Thoracic aorta (tissue), 2 donors: ENCODE measurements around the gene PCDHGC5. TPM values are rescaled to one million over a fixed set of nuclear protein-coding genes. Genes with fewer than 3 reads are reported as not detected.

ENCODE experiments used
- ATAC-seq: fragments of 150-250 bp; one replicate; pipeline ENCODE4 v1.8.0; 2017; ENCODE audit warnings: low read depth; ENCODE audit not compliant: insufficient number of reproducible peaks, low FRiP score
- DNase-seq: peaks from one replicate; pipeline ENCODE4 v3.0.0-alpha.2; 2020; ENCODE audit warnings: low spot score
- H3K27ac ChIP-seq, 2 donors: fragments of 200-600 bp; sonication (generic); 1 replicate in 1 of 2; 2 replicates in 1 of 2; pipeline ENCODE4 v1.5.1; 2016; ENCODE audit warnings: mild to moderate bottlenecking in 2 of 2, moderate library complexity in 2 of 2
- H3K27me3 ChIP-seq: fragments of 200-600 bp; sonication (generic); replicated peaks from 2 replicates; pipeline ENCODE4 v1.6.0; 2016; ENCODE audit warnings: mild to moderate bottlenecking; ENCODE audit not compliant: insufficient read depth
- H3K36me3 ChIP-seq: fragments of 200-600 bp; sonication (generic); one replicate; pipeline ENCODE4 v1.5.1; 2016
- H3K4me1 ChIP-seq, 2 donors: fragments of 200-600 bp; sonication (generic); 1 replicate in 1 of 2; 2 replicates in 1 of 2; pipeline versions ENCODE4 v1.5.1 to v1.6.0; 2016; ENCODE audit warnings: low read depth in 2 of 2, mild to moderate bottlenecking in 1 of 2; ENCODE audit not compliant: control insufficient read depth in 1 of 2
- H3K4me3 ChIP-seq: fragments of 200-600 bp; sonication (generic); 2 replicates; pipeline ENCODE4 v1.5.1; 2016; ENCODE audit warnings: mild to moderate bottlenecking
- H3K9me3 ChIP-seq: fragments of 200-600 bp; sonication (generic); 2 replicates; pipeline ENCODE4 v1.5.1; 2016
- CTCF ChIP-seq: fragments of 200-600 bp; sonication (generic); IDR thresholded peaks from one replicate; pipeline ENCODE4 v1.5.1; 2019; ENCODE audit warnings: antibody characterized with exemption
- total RNA-seq, 2 donors: library from RNA; depleted of rRNA; stranded (reverse); fragments of >200 nt; gene quantifications; one replicate each; pipeline versions ENCODE4 v1.1.0 to v1.2.3, GENCODE V29; 2016

The PCDHGC5 gene
- total RNA-seq, 2 donors from 2014 or later = 5.7 to 6.9 TPM

- H3K4me1 ChIP-seq = peaks cover 26 to 45% of the 10 kb centered on the region in 2 donors
- DNase-seq (no peak), ATAC-seq (no peak)
- no peaks in the 10 kb centered on the region for H3K27me3 ChIP-seq
- H3K9me3 ChIP-seq = no peaks in the 10 kb centered on the region
- no peak overlapping the region for H3K4me3 ChIP-seq
- peaks cover 10% of the 10 kb centered on the region for H3K36me3 ChIP-seq
- peak overlapping the region; percentile 97 to 98 for H3K27ac ChIP-seq
- no peak for TF ChIP-seq CTCF
These were observed 17.7 kb downstream of the PCDHGC5 start for GRCh38 chr5:141506381-141507155.

- peak overlapping the region; percentile 97 to 98 for H3K27ac ChIP-seq
- peaks cover 26 to 52% of the 10 kb centered on the region in 2 donors for H3K4me1 ChIP-seq
- no peak for TF ChIP-seq CTCF
- H3K9me3 ChIP-seq = no peaks in the 10 kb centered on the region
- H3K4me3 ChIP-seq = no peak overlapping the region
- no peak for ATAC-seq
- no peak for DNase-seq
- H3K36me3 ChIP-seq = peaks cover 10% of the 10 kb centered on the region
- no peaks in the 10 kb centered on the region for H3K27me3 ChIP-seq
These were observed 18.7 kb downstream of the PCDHGC5 start for GRCh38 chr5:141507387-141508091.

GRCh38 chr5:141508440-141508797 is 19.5 kb downstream of the PCDHGC5 start:
- H3K4me3 ChIP-seq = peak overlapping the region; percentile 62
- no peak for ATAC-seq
- peaks cover 29 to 54% of the 10 kb centered on the region in 2 donors for H3K4me1 ChIP-seq

GRCh38 chr5:141508798-141509611 is 20.1 kb downstream of the PCDHGC5 start:
- Histone ChIP-seq H3K4me1 (peaks cover 29 to 60% of the 10 kb centered on the region in 2 donors), H3K27ac (peak overlapping the region; percentile 97 to 98), H3K36me3 (peaks cover 4% of the 10 kb centered on the region), H3K4me3 (peak overlapping the region; percentile 62), H3K9me3 (no peaks in the 10 kb centered on the region), H3K27me3 (no peaks in the 10 kb centered on the region)
- peak; percentile 90 for ATAC-seq
- TF ChIP-seq CTCF = no peak
- peak; percentile 66 for DNase-seq

More at GRCh38 chr5:141508440-141508797, 19.5 kb downstream of the PCDHGC5 start:
- Histone ChIP-seq H3K27ac (peak overlapping the region; percentile 97 to 98), H3K27me3 (no peaks in the 10 kb centered on the region), H3K36me3 (peaks cover 4% of the 10 kb centered on the region), H3K9me3 (no peaks in the 10 kb centered on the region)
- no peak for TF ChIP-seq CTCF
- no peak for DNase-seq
